HCT116 (cell line): ENCODE data around the gene CCDC15. TPM values are rescaled to one million over a fixed set of nuclear protein-coding genes. Genes with fewer than 3 reads are reported as not detected.
A peak's percentile ranks its signal among the peaks of the same experiment; 100 is the strongest.

ENCODE experiments used
- ATAC-seq: fragments of 200-7000 bp; cut with Tn5 transposase; 2 replicates; pipeline ENCODE4 v1.9.1; 2020; ENCODE audit warnings: mild to moderate bottlenecking, moderate library complexity
- BruUV-seq: library from RNA; stranded (reverse); fragments of 400-500 nt; replicated peaks from 2 replicates; lab custom pipeline; 2021; lab: Mats Ljungman, UMichigan
- CTCF ChIA-PET: fragments of 300-600 bp; sonication (Branson Sonifier 250); formaldehyde crosslinking; loops from one replicate; lab custom pipeline; 2021; ENCODE audit warnings: antibody characterized with exemption; lab: Charles Lee
- POLR2A ChIA-PET: fragments of 300-600, 350-600 bp; sonication (Branson Sonifier 250); formaldehyde crosslinking; loops from one replicate; lab custom pipeline; 2021; ENCODE audit warnings: antibody characterized with exemption; lab: Charles Lee
- RAD21 ChIA-PET, 2 experiments: fragments of 300-600 bp; sonication (Branson Sonifier 250); formaldehyde crosslinking; loops; one replicate each; lab custom pipeline; 2023; ENCODE audit warnings: low total read pairs in 2 of 2; ENCODE audit not compliant: uncharacterized antibody in 2 of 2, unreplicated experiment in 2 of 2, low non-redundant PET in 1 of 2; lab: Charles Lee
- DNase-seq: peaks from one replicate; pipeline ENCODE4 v3.0.0-alpha.2; 2010; ENCODE audit warnings: low read depth, low spot score
- H2AFZ ChIP-seq: fragments of 200-600 bp; shearing (Covaris generic), sonication (generic); 2 replicates; pipeline ENCODE4 v1.6.1; 2017; ENCODE audit warnings: low read depth, mixed run types, mixed read lengths, antibody characterized with exemption, low read length; ENCODE audit not compliant: poor library complexity, severe bottlenecking
- H3K27ac ChIP-seq: 2 replicates; pipeline ENCODE4 v1.5.1; 2012; ENCODE audit warnings: low read depth, low read length
- H3K27me3 ChIP-seq: fragments of 200-600 bp; sonication (generic); 2 replicates; pipeline ENCODE4 v1.6.1; 2016; ENCODE audit warnings: mixed run types, low read length, mixed read lengths; ENCODE audit not compliant: insufficient read depth
- H3K36me3 ChIP-seq, 2 experiments: fragments of 200-500 bp in 1 of 2; fragments of 200-600 bp in 1 of 2; sonication (Bioruptor generic) in 1 of 2; sonication (generic) in 1 of 2; 2 replicates each; pipeline versions ENCODE4 v1.5.1 to v1.6.1; 2014 to 2016; ENCODE audit warnings: low read length in 2 of 2, inconsistent platforms in 1 of 2, mixed read lengths in 1 of 2, mixed run types in 1 of 2; ENCODE audit not compliant: insufficient read depth in 2 of 2, control insufficient read depth in 1 of 2
- H3K4me1 ChIP-seq, 2 experiments: fragments of 200-600 bp in 1 of 2; sonication (generic) in 1 of 2; 2 replicates each; pipeline versions ENCODE4 v1.5.1 to v1.6.1; 2012 to 2017; ENCODE audit warnings: low read length in 2 of 2, inconsistent platforms in 1 of 2, mild to moderate bottlenecking in 1 of 2, mixed read lengths in 1 of 2, mixed run types in 1 of 2, moderate library complexity in 1 of 2; ENCODE audit not compliant: insufficient read depth in 2 of 2, control insufficient read depth in 1 of 2
- H3K4me2 ChIP-seq: fragments of 200-600 bp; sonication (generic); 2 replicates; pipeline ENCODE4 v1.6.1; 2017; ENCODE audit warnings: mixed run types, low read length, mixed read lengths
- H3K4me3 ChIP-seq, 2 experiments: fragments of 200-600 bp in 1 of 2; sonication (generic) in 1 of 2; replicated peaks in 1 of 2; 2 replicates each; pipeline ENCODE4 v1.5.1; 2011 to 2016; ENCODE audit warnings: low read length in 2 of 2, control low read depth in 1 of 2, low read depth in 1 of 2, mild to moderate bottlenecking in 1 of 2, mixed read lengths in 1 of 2, mixed run types in 1 of 2
- H3K79me2 ChIP-seq: fragments of 200-600 bp; sonication (generic); 2 replicates; pipeline ENCODE4 v1.6.1; 2017; ENCODE audit warnings: mild to moderate bottlenecking, mixed run types, low read length, moderate library complexity, mixed read lengths; ENCODE audit not compliant: insufficient read depth
- H3K9ac ChIP-seq: fragments of 200-600 bp; sonication (generic); 2 replicates; pipeline ENCODE4 v1.6.1; 2016; ENCODE audit warnings: low read length, mixed read lengths
- H3K9me2 ChIP-seq: fragments of 200-600 bp; sonication (generic), shearing (Covaris generic); 2 replicates; pipeline ENCODE4 v1.6.1; 2017; ENCODE audit warnings: mixed run types, mild to moderate bottlenecking, moderate library complexity; ENCODE audit not compliant: insufficient read depth
- H3K9me3 ChIP-seq, 2 experiments: fragments of 200-500 bp in 1 of 2; fragments of 200-600 bp in 1 of 2; sonication (Bioruptor generic) in 1 of 2; sonication (generic) in 1 of 2; 2 replicates each; pipeline ENCODE4 v1.6.1; 2014 to 2017; ENCODE audit warnings: low read length in 2 of 2, mixed read lengths in 2 of 2, inconsistent platforms in 1 of 2, low read depth in 1 of 2, mild to moderate bottlenecking in 1 of 2, mixed run types in 1 of 2, moderate library complexity in 1 of 2; ENCODE audit not compliant: control insufficient read depth in 1 of 2, insufficient read depth in 1 of 2
- H4K20me1 ChIP-seq: fragments of 200-600 bp; sonication (generic), shearing (Covaris generic); 2 replicates; pipeline ENCODE4 v1.6.1; 2017; ENCODE audit warnings: mixed run types, mild to moderate bottlenecking, moderate library complexity; ENCODE audit not compliant: insufficient read depth
- CBX3 ChIP-seq: IDR thresholded peaks from 2 replicates; pipeline ENCODE4 v1.6.1; 2012; ENCODE audit warnings: low read depth
- CEBPB ChIP-seq: IDR thresholded peaks from 2 replicates; pipeline ENCODE4 v1.6.1; 2012; ENCODE audit warnings: low read depth
- CTCF ChIP-seq, 3 experiments: fragments of 200-600 bp in 1 of 3; sonication (generic) in 1 of 3; IDR thresholded peaks in 2 of 3; conservative IDR thresholded peaks in 1 of 3; 2 replicates each; pipeline ENCODE4 v1.5.1; 2012 to 2017; ENCODE audit warnings: low read depth in 2 of 3, low read length in 2 of 3, antibody characterized with exemption in 1 of 3, borderline replicate concordance in 1 of 3, control low read depth in 1 of 3, mild to moderate bottlenecking in 1 of 3, mixed read lengths in 1 of 3, mixed run types in 1 of 3, moderate library complexity in 1 of 3; ENCODE audit not compliant: insufficient read depth in 1 of 3
- ELF1 ChIP-seq: IDR thresholded peaks from 2 replicates; pipeline ENCODE4 v1.6.1; 2012; ENCODE audit warnings: low read depth, borderline replicate concordance
- EZH2 ChIP-seq: fragments of 200-600 bp; sonication (generic); IDR thresholded peaks from 2 replicates; pipeline ENCODE4 v1.6.1; 2017; ENCODE audit warnings: antibody characterized with exemption, mixed run types
- EZH2phosphoT487 ChIP-seq: fragments of 200-600 bp; IDR thresholded peaks from 2 replicates; pipeline ENCODE4 v1.6.1; 2018; ENCODE audit warnings: antibody characterized with exemption, borderline replicate concordance
- FOSL1 ChIP-seq: IDR thresholded peaks from 2 replicates; pipeline ENCODE4 v1.6.1; 2012; ENCODE audit warnings: low read depth
- JUND ChIP-seq: IDR thresholded peaks from 2 replicates; pipeline ENCODE4 v1.6.1; 2012
- MAX ChIP-seq: IDR thresholded peaks from 2 replicates; pipeline ENCODE4 v1.6.1; 2012
- POLR2A ChIP-seq: IDR thresholded peaks from 2 replicates; pipeline ENCODE4 v1.7.0; 2011; ENCODE audit warnings: borderline replicate concordance; ENCODE audit not compliant: insufficient read depth, insufficient read length; ENCODE audit errors: extremely low read depth
- REST ChIP-seq: IDR thresholded peaks from 2 replicates; pipeline ENCODE4 v1.6.1; 2012; ENCODE audit warnings: low read depth
- SP1 ChIP-seq: IDR thresholded peaks from 2 replicates; pipeline ENCODE4 v1.6.1; 2012; ENCODE audit warnings: low read depth
- SRF ChIP-seq: IDR thresholded peaks from 2 replicates; pipeline ENCODE4 v1.6.1; 2012; ENCODE audit warnings: low read depth
- TCF7L2 ChIP-seq: IDR thresholded peaks from 2 replicates; pipeline ENCODE4 v1.7.0; 2011; ENCODE audit warnings: borderline replicate concordance, inconsistent platforms; ENCODE audit not compliant: insufficient read depth, insufficient read length; ENCODE audit errors: extremely low read depth
- YY1 ChIP-seq: IDR thresholded peaks from 2 replicates; pipeline ENCODE4 v1.6.1; 2011; ENCODE audit warnings: low read length, low read depth, moderate library complexity, mild to moderate bottlenecking; ENCODE audit not compliant: insufficient replicate concordance; ENCODE audit errors: extremely low read depth
- ZBTB33 ChIP-seq: IDR thresholded peaks from 2 replicates; pipeline ENCODE4 v1.6.1; 2011; ENCODE audit warnings: mild to moderate bottlenecking, low read length, moderate library complexity; ENCODE audit not compliant: insufficient replicate concordance; ENCODE audit errors: extremely low read depth
- ZFX ChIP-seq: fragments of 450-650 bp; IDR thresholded peaks from 2 replicates; pipeline ENCODE4 v1.6.1; 2017
- ZNF274 ChIP-seq: fragments of 200-500 bp; sonication (Bioruptor generic); IDR thresholded peaks from 2 replicates; pipeline ENCODE4 v1.6.1; 2014; ENCODE audit warnings: mild to moderate bottlenecking, low read depth, low read length, inconsistent platforms
- intact Hi-C: fragments of 100-400 bp; cut with micrococcal nuclease; formaldehyde crosslinking; loops from 2 replicates; pipeline ENCODE4 v1.10.0; 2022
- total RNA-seq: library from RNA; stranded (reverse); gene quantifications from one replicate; pipeline ENCODE4 v1.2.1, GENCODE V29; 2021; ENCODE audit not compliant: unreplicated experiment

The CCDC15 gene
- total RNA-seq, 1 experiment from 2014 or later: 2.4 TPM

GRCh38 chr11:124954590-124954955, 571 bp downstream of the CCDC15 start:
- Histone ChIP-seq H3K27ac (peak overlapping the region; percentile 25; the same call in 1 of the 2 replicates), H3K27me3 (no peaks in the 10 kb centered on the region), H3K9me3 (no peaks in the 10 kb centered on the region), H2AFZ (peak overlapping the region; percentile 6), H3K9ac (peak overlapping the region; percentile 80), H3K36me3 (no peaks in the 10 kb centered on the region), H3K79me2 (no peaks in the 10 kb centered on the region), H3K4me3 (peak overlapping the region; percentile 68 to 82), H4K20me1 (no peaks in the 10 kb centered on the region)
- ChIA-PET CTCF (interaction anchor here (1.8 kb wide), 1 partner anchor 78 kb away, joined by 15 read pairs; no protein-coding TSS in a partner anchor), POLR2A (interaction anchor here (1.3 to 1.8 kb wide), 2 partner anchors 11 to 78 kb away, joined by 4 to 17 read pairs; no protein-coding TSS in a partner anchor), RAD21 (interaction anchor here in 1 of 2 experiments (1.1 kb wide), 1 partner anchor 78 kb away, joined by 5 read pairs; no protein-coding TSS in a partner anchor)
- intact Hi-C loops: loop anchor here (2.0 kb wide), 1 partner anchor 78 kb away; no protein-coding TSS in a partner anchor
- TF ChIP-seq ZNF274 (no peak), CTCF (IDR thresholded peaks at IDR 0.05 in 2 of 3, conservative IDR thresholded peaks at IDR 0.05 in 1 of 3; ENCODE audit: borderline replicate concordance in 1 of 3, insufficient read depth in 1 of 3, low read depth in 2 of 3, low read length in 2 of 3) (no peak), POLR2A (no peak), ELF1 (no peak; the same call in 1 of the 2 replicates), MAX (no peak), REST (no peak), FOSL1 (no peak), YY1 (no peak), EZH2 (no peak), SRF (no peak), EZH2phosphoT487 (no peak), TCF7L2 (no peak), ZBTB33 (no peak), JUND (no peak), CBX3 (no peak), SP1 (no peak), CEBPB (no peak), ZFX (no peak)
- TF ChIP-seq, all 23 proteins: peak for 0
- peak overlapping the region; percentile 89 for H3K4me2 ChIP-seq
- TSS peak; percentile 76 for BruUV-seq
- H3K9me2 ChIP-seq: no peaks in the 10 kb centered on the region
- no peak for DNase-seq
- H3K4me1 ChIP-seq: peaks cover 7 to 17% of the 10 kb centered on the region in 2 experiments
- no peak for ATAC-seq
